Measurements from ENCODE around the gene FYN. TPM values are rescaled to one million over a fixed set of nuclear protein-coding genes. Genes with fewer than 3 reads are reported as not detected.

Gene FYN
- total RNA-seq, 1 experiment from 2014 or later, result 18.5 TPM

DNA sequence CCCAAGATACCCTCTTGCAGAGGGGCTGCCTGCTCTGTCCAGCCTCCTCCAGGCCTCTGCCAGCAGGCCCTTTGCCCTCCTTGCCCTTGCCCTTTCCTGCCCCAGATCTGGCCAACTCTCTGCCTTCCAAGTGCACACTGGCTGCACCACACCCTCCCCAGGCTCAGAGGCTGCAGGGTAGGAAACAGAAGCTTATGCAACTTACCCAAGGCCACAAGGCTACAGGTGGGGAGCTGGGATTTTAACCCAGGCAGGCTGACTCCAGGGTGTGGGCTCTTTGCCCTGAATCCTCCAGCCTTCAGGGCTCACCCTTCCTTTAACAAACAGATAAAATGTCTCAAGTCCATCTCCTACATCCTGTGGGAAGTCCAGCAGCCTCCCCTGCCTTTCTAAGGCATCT, 253.1 kb downstream of the FYN start:
- Histone ChIP-seq H3K27ac (ENCODE audit: low read depth, low read length) (no peak overlapping the region), H3K9me3 (ENCODE audit: control insufficient read depth in 1 of 2, insufficient read depth in 1 of 2, low read depth in 1 of 2, low read length in 2 of 2) (no peaks in the 10 kb centered on the region), H3K4me2 (ENCODE audit: low read length) (no peak overlapping the region), H4K20me1 (ENCODE audit: insufficient read depth) (no peaks in the 10 kb centered on the region), H3K79me2 (ENCODE audit: insufficient read depth, low read length) (no peaks in the 10 kb centered on the region), H3K9me2 (ENCODE audit: insufficient read depth) (no peaks in the 10 kb centered on the region), H3K4me3 (replicated peaks in 1 of 2; ENCODE audit: low read depth in 1 of 2, low read length in 2 of 2) (no peak overlapping the region), H3K36me3 (ENCODE audit: control insufficient read depth in 1 of 2, insufficient read depth in 2 of 2, low read length in 2 of 2) (no peaks in the 10 kb centered on the region), H3K4me1 (ENCODE audit: control insufficient read depth in 1 of 2, insufficient read depth in 2 of 2, low read length in 2 of 2) (peaks cover 0 to 4% of the 10 kb centered on the region in 2 experiments; a peak in 2 of 4 replicates), H3K27me3 (ENCODE audit: insufficient read depth, low read length) (no peaks in the 10 kb centered on the region), H2AFZ (ENCODE audit: low read depth, low read length, poor library complexity, severe bottlenecking) (no peak overlapping the region), H3K9ac (ENCODE audit: low read length) (no peak overlapping the region)
- intact Hi-C loops (cut with micrococcal nuclease), result no loop called here
- ChIA-PET CTCF (no interaction called here), POLR2A (no interaction called here), RAD21 (ENCODE audit: low non-redundant PET in 1 of 2, low total read pairs in 2 of 2, uncharacterized antibody in 2 of 2, unreplicated experiment in 2 of 2) (no interaction called here)
- BruUV-seq (replicated peaks), result no TSS peak
- no peak for ATAC-seq
- DNase-seq (ENCODE audit: low read depth, low spot score), result no peak
- TF ChIP-seq RAD21 (IDR thresholded peaks at IDR 0.05; ENCODE audit: low read depth) (no peak), ATF3 (IDR thresholded peaks at IDR 0.05) (no peak), YY1 (IDR thresholded peaks at IDR 0.05; ENCODE audit: extremely low read depth, insufficient replicate concordance, low read depth, low read length) (no peak), ZFX (IDR thresholded peaks at IDR 0.05) (no peak), EZH2 (IDR thresholded peaks at IDR 0.05) (no peak)
- TF ChIP-seq, protein P1, sequence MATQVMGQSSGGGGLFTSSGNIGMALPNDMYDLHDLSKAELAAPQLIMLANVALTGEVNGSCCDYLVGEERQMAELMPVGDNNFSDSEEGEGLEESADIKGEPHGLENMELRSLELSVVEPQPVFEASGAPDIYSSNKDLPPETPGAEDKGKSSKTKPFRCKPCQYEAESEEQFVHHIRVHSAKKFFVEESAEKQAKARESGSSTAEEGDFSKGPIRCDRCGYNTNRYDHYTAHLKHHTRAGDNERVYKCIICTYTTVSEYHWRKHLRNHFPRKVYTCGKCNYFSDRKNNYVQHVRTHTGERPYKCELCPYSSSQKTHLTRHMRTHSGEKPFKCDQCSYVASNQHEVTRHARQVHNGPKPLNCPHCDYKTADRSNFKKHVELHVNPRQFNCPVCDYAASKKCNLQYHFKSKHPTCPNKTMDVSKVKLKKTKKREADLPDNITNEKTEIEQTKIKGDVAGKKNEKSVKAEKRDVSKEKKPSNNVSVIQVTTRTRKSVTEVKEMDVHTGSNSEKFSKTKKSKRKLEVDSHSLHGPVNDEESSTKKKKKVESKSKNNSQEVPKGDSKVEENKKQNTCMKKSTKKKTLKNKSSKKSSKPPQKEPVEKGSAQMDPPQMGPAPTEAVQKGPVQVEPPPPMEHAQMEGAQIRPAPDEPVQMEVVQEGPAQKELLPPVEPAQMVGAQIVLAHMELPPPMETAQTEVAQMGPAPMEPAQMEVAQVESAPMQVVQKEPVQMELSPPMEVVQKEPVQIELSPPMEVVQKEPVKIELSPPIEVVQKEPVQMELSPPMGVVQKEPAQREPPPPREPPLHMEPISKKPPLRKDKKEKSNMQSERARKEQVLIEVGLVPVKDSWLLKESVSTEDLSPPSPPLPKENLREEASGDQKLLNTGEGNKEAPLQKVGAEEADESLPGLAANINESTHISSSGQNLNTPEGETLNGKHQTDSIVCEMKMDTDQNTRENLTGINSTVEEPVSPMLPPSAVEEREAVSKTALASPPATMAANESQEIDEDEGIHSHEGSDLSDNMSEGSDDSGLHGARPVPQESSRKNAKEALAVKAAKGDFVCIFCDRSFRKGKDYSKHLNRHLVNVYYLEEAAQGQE (IDR thresholded peaks at IDR 0.05; ENCODE audit: low read depth), result no peak
- TF ChIP-seq, protein P2, sequence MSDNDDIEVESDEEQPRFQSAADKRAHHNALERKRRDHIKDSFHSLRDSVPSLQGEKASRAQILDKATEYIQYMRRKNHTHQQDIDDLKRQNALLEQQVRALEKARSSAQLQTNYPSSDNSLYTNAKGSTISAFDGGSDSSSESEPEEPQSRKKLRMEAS (IDR thresholded peaks at IDR 0.05), result no peak
